Stimulated activated naive CD8-positive, alpha-beta T cell treated with anti-CD3 and anti-CD28 coated beads, Interleukin-15, amount 100 ng/mL, for 72 hours (primary cell): ENCODE data around the gene HIF1A.

Experiments
- ATAC-seq: fragments of 150-1000 bp; cut with Tn5 transposase; 2 replicates; pipeline ENCODE4 v1.10.0; 2021; ENCODE audit warnings: mild to moderate bottlenecking, moderate library complexity
- DNase-seq, 2 donors: peaks; one replicate each; pipeline ENCODE4 v3.0.0; 2021 to 2022
- H3K27ac Mint-ChIP-seq, 2 donors: one replicate each; pipeline ENCODE4 v1.8.0; 2022; ENCODE audit warnings: mild to moderate bottlenecking in 2 of 2, mixed read lengths in 2 of 2, moderate library complexity in 2 of 2
- H3K27me3 Mint-ChIP-seq: one replicate; pipeline ENCODE4 v1.8.0; 2022; ENCODE audit warnings: mixed read lengths
- H3K4me1 Mint-ChIP-seq: one replicate; pipeline ENCODE4 v1.8.0; 2022; ENCODE audit warnings: mild to moderate bottlenecking, mixed read lengths
- H3K4me3 Mint-ChIP-seq, 2 donors: one replicate each; pipeline ENCODE4 v1.8.0; 2022; ENCODE audit warnings: mild to moderate bottlenecking in 2 of 2, mixed read lengths in 2 of 2, moderate library complexity in 1 of 2
- H3K9me3 Mint-ChIP-seq, 2 donors: one replicate each; pipeline ENCODE4 v1.8.0; 2022; ENCODE audit warnings: mixed read lengths in 2 of 2

The HIF1A gene

DNA sequence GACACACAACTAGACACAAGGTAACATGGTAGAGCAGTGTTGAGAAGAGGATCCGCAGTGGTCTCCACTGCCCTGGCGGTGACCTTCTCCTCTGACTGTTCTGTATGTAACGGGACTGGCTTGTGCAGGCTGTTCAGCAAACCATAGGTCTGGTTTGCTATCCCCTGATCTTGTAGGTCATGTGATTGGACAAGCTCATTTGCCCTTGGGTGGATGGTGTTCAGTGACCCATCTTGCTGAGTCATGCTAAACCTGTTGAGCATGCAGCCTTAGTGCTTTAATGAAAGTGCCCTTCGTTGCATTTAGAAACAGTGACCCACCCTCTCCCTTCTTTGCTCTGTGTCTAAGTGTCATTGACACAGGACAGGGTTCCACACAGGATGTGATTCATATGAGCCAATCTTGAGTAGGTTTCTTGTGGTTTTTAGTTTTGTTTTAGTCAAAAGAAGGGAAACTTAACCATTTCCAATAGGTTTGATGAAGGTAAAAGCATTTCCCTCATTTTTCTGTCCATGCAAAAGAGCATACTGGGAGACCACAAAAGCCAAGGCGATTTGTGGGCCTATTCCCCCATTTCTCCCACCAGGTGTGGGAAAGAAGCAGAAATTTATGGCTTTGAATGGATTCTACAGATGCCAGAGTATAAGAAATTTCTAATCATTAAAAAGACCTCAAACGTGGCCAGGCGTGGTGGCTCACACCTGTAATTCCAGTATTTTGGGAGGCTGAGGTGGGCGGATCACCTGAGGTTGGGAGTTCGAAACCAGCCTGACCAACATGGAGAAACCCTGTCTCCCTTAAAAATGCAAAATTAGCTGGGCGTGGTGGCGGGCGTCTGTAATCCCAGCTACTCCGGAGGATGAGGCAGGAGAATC is 32.6 kb upstream of the HIF1A start:
- peak; percentile 92 for ATAC-seq
- H3K27ac Mint-ChIP-seq: peak overlapping the region; percentile 97 to 98
- H3K4me1 Mint-ChIP-seq: peaks cover 73% of the 10 kb centered on the region
- H3K9me3 Mint-ChIP-seq: peaks cover 8 to 14% of the 10 kb centered on the region in 2 donors
- DNase-seq: peak; percentile 71 to 78
- no peaks in the 10 kb centered on the region for H3K27me3 Mint-ChIP-seq
- H3K4me3 Mint-ChIP-seq: peak overlapping the region; percentile 75 to 80

GRCh38 chr14:61663312-61663979 is 31.9 kb upstream of the HIF1A start:
- peak; percentile 31 for ATAC-seq
- H3K27ac Mint-ChIP-seq: peak overlapping the region; percentile 97 to 98
- DNase-seq: no peak
- H3K4me1 Mint-ChIP-seq: peaks cover 73% of the 10 kb centered on the region
- peak overlapping the region; percentile 75 to 80 for H3K4me3 Mint-ChIP-seq
- no peaks in the 10 kb centered on the region for H3K27me3 Mint-ChIP-seq
- H3K9me3 Mint-ChIP-seq: peaks cover 8 to 14% of the 10 kb centered on the region in 2 donors

DNA sequence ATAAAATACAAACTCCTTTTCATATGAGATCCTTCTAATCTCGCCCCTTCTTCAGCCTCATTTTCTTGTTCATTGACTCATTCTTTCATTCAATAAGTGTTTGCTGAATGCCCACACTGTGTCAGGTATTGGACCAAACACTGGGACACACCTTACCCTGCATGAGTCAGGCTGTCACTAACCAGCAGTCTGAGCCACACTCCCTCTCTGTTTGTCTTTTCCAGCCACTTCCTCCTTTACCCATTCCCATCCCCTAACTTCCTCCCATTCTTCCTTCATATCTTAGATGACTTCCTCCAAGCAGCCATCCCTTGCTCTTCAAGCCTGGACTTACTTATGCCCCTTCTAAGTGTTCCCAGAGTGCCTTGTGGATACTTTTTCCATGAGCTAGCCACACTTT is 27.0 kb upstream of the HIF1A start:
- DNase-seq (no peak), ATAC-seq (peak; percentile 76)
- no peak overlapping the region for H3K4me3 Mint-ChIP-seq
- no peaks in the 10 kb centered on the region for H3K9me3 Mint-ChIP-seq
- H3K27ac Mint-ChIP-seq: no peak overlapping the region
- no peaks in the 10 kb centered on the region for H3K27me3 Mint-ChIP-seq
- peaks cover 49% of the 10 kb centered on the region for H3K4me1 Mint-ChIP-seq

DNA sequence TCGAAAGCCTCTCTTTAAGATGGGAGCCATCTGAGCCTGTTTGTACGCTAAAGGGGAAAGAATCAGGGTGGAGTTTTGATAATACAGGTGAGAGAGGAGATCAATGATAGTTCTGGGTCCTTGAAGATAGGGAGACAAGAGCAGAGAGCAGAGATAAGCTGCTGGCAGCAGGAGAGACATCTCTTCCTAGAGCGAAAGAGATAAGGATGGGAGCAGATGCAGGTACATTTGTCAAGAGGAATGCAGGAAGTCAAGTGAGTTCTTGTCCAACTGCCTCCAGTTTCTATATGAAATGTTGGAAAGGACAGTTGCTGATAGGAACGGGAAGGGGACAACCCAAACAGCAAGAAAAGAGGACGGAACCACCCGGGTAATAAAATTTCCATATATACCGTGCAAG is 24.7 kb upstream of the HIF1A start:
- no peak for ATAC-seq
- Mint-ChIP-seq H3K27ac (no peak overlapping the region), H3K27me3 (no peaks in the 10 kb centered on the region), H3K4me1 (peaks cover 38% of the 10 kb centered on the region), H3K4me3 (no peak overlapping the region), H3K9me3 (no peaks in the 10 kb centered on the region)
- DNase-seq: no peak

GRCh38 chr14:61671082-61671481 is 24.2 kb upstream of the HIF1A start:
- H3K4me3 Mint-ChIP-seq: no peak overlapping the region
- peaks cover 33% of the 10 kb centered on the region for H3K4me1 Mint-ChIP-seq
- H3K9me3 Mint-ChIP-seq: no peaks in the 10 kb centered on the region
- ATAC-seq (peak; percentile 92), DNase-seq (peak; percentile 16 to 50)
- no peaks in the 10 kb centered on the region for H3K27me3 Mint-ChIP-seq
- no peak overlapping the region for H3K27ac Mint-ChIP-seq

DNA sequence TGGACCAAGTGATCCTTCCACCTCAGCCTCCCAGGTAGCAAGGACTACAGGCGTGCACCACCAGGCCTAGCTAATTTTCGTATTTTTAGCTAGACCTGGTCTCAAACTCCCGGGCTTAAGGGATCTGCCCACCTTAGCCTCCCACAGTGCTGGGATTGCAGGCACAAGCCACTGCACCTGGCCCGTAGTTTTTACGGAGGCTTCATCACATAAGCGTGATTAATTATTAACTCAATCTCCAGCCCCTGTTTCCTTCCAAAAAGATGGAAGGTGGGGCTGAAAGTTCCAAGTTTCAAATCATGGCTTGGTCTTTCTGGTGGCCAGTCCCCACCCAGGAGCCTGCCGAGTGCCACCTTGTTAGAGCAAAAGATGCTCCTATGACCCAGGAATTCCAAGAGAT is 22.5 kb upstream of the HIF1A start:
- Mint-ChIP-seq H3K4me1 (peaks cover 23% of the 10 kb centered on the region), H3K27ac (no peak overlapping the region), H3K4me3 (no peak overlapping the region), H3K9me3 (no peaks in the 10 kb centered on the region), H3K27me3 (no peaks in the 10 kb centered on the region)
- ATAC-seq (no peak), DNase-seq (no peak)

GRCh38 chr14:61673305-61673704 is 22.0 kb upstream of the HIF1A start:
- DNase-seq (no peak), ATAC-seq (no peak)
- H3K27me3 Mint-ChIP-seq: no peaks in the 10 kb centered on the region
- H3K4me1 Mint-ChIP-seq: peaks cover 23% of the 10 kb centered on the region
- H3K4me3 Mint-ChIP-seq: no peak overlapping the region
- no peaks in the 10 kb centered on the region for H3K9me3 Mint-ChIP-seq
- H3K27ac Mint-ChIP-seq: peak overlapping the region in 1 of 2 donors; percentile 37

DNA sequence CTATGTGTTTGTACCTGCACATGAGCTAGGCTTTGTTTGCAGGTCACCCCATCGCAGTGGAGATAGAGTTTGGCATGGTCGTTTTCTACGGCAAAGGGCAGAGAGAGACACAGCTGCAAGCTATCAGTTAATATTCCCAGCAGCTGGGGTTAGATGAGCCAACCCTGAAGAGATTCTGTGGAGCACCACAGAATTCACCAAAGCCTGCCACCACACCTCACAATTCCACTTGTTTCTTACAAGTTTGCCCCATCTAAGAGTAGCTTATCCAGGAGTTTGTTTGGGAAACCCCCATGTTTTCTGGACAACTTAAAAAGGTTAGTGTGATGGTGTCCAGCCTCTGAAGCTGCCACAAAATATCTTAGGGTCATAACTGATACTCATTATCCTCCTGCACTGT is 20.0 kb upstream of the HIF1A start:
- H3K27me3 Mint-ChIP-seq: no peaks in the 10 kb centered on the region
- peaks cover 23% of the 10 kb centered on the region for H3K4me1 Mint-ChIP-seq
- no peak overlapping the region for H3K4me3 Mint-ChIP-seq
- DNase-seq: no peak
- H3K9me3 Mint-ChIP-seq: no peaks in the 10 kb centered on the region
- no peak for ATAC-seq
- H3K27ac Mint-ChIP-seq: no peak overlapping the region

DNA sequence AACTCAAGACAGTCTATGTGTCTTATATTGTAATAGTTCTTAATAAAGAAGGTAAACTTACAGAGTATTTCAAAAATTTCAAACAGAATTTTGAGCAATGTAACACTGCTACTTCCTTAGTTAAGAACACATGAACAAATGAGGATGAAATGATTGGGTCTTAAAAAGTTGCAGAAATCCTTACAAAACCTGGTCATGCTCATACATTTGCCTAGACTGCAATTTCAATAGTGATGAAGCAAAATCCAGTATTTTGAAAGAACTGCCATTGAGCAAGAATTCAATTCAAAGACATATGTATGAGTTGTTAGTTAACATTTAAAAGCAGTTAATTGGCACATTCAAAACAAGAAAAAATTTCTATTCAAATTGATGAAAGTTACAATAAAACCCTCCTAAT is 17.8 kb upstream of the HIF1A start:
- ATAC-seq (no peak), DNase-seq (no peak)
- H3K27ac Mint-ChIP-seq: no peak overlapping the region
- H3K27me3 Mint-ChIP-seq: no peaks in the 10 kb centered on the region
- H3K9me3 Mint-ChIP-seq: no peaks in the 10 kb centered on the region
- H3K4me1 Mint-ChIP-seq: peaks cover 8% of the 10 kb centered on the region
- no peak overlapping the region for H3K4me3 Mint-ChIP-seq

GRCh38 chr14:61678975-61679374 is 16.3 kb upstream of the HIF1A start:
- DNase-seq: no peak

GRCh38 chr14:61681413-61681812 is 13.9 kb upstream of the HIF1A start:
- ATAC-seq: no peak
- no peaks in the 10 kb centered on the region for H3K27me3 Mint-ChIP-seq
- H3K27ac Mint-ChIP-seq: no peak overlapping the region
- peaks cover 7% of the 10 kb centered on the region for H3K4me1 Mint-ChIP-seq
- H3K4me3 Mint-ChIP-seq: no peak overlapping the region
- no peaks in the 10 kb centered on the region for H3K9me3 Mint-ChIP-seq
- DNase-seq: no peak

More at GRCh38 chr14:61678975-61679374, 16.3 kb upstream of the HIF1A start:
- H3K27ac Mint-ChIP-seq: no peak overlapping the region
- ATAC-seq: no peak
- H3K4me1 Mint-ChIP-seq: peaks cover 10% of the 10 kb centered on the region
- no peak overlapping the region for H3K4me3 Mint-ChIP-seq
- H3K9me3 Mint-ChIP-seq: no peaks in the 10 kb centered on the region
- H3K27me3 Mint-ChIP-seq: no peaks in the 10 kb centered on the region

GRCh38 chr14:61683108-61683507 is 12.2 kb upstream of the HIF1A start:
- Mint-ChIP-seq H3K27ac (no peak overlapping the region), H3K27me3 (no peaks in the 10 kb centered on the region), H3K4me3 (no peak overlapping the region), H3K4me1 (peaks cover 7% of the 10 kb centered on the region), H3K9me3 (no peaks in the 10 kb centered on the region)
- ATAC-seq: no peak
- no peak for DNase-seq

- no peak overlapping the region for H3K4me3 Mint-ChIP-seq
- H3K27ac Mint-ChIP-seq: no peak overlapping the region
- no peak for ATAC-seq
- H3K27me3 Mint-ChIP-seq: no peaks in the 10 kb centered on the region
- peaks cover 31% of the 10 kb centered on the region for H3K4me1 Mint-ChIP-seq
- H3K9me3 Mint-ChIP-seq: no peaks in the 10 kb centered on the region
- DNase-seq: no peak
Measured at GRCh38 chr14:61690039-61690438, 5.3 kb upstream of the HIF1A start.

DNA sequence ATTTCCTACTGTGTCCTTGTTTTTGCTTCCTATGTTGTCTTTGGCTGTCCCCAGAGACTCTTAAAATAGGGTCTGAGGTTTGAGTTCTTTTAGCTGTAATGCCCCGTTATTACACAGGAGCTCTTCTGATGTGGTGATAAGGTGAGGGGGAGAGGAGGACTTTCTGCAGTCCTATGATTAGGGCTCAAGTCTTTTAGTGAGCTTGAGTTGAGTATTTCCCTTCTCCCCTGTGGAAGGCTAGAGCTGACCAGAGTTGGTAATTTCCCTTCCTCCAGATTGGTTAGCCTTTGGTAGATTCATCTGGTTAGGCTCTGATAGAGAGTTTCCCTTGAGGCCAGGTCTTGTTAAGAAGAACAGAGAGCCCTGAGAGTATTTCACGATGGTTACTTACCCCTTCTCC is 4.3 kb upstream of the HIF1A start:
- H3K4me3 Mint-ChIP-seq: peak overlapping the region; percentile 59 to 81

DNA sequence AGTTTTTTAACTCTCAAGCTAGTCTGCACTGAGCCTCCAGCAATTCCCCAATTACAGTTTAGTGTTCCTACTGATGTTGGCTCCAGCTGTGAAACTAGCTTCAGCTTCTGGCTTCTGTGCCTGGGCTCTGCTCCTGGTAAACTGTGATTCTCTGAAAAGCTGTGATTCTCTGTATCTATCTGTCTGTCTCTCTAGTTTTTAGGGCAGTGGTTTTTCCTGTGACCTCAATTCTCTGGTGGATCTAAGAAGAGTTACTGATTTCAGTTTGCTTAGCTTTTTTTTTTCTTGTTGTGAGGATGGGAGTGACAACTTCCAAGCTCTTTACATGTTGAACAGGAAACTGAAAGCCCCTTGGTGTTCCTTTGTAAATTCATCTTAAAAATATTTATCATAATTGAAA is 3.8 kb upstream of the HIF1A start:
- H3K4me1 Mint-ChIP-seq: peaks cover 31% of the 10 kb centered on the region
- H3K27me3 Mint-ChIP-seq: no peaks in the 10 kb centered on the region
- ATAC-seq (no peak), DNase-seq (no peak)
- H3K27ac Mint-ChIP-seq: peak overlapping the region in 1 of 2 donors; percentile 75
- no peaks in the 10 kb centered on the region for H3K9me3 Mint-ChIP-seq
- peak overlapping the region; percentile 59 to 81 for H3K4me3 Mint-ChIP-seq

More for the DNA sequence above, 4.3 kb upstream of the HIF1A start:
- Mint-ChIP-seq H3K9me3 (no peaks in the 10 kb centered on the region), H3K4me1 (peaks cover 31% of the 10 kb centered on the region), H3K27ac (peak overlapping the region in 1 of 2 donors; percentile 49), H3K27me3 (no peaks in the 10 kb centered on the region)
- DNase-seq: no peak
- peak; percentile 7 for ATAC-seq

- no peaks in the 10 kb centered on the region for H3K9me3 Mint-ChIP-seq
- DNase-seq (no peak), ATAC-seq (no peak)
- peaks cover 41% of the 10 kb centered on the region for H3K4me1 Mint-ChIP-seq
- H3K4me3 Mint-ChIP-seq: peak overlapping the region in 1 of 2 donors; percentile 87
- no peak overlapping the region for H3K27ac Mint-ChIP-seq
- H3K27me3 Mint-ChIP-seq: no peaks in the 10 kb centered on the region
Measured at GRCh38 chr14:61694039-61694438, 1.3 kb upstream of the HIF1A start.
